Sigmoid colon (tissue), 4 donors: Measurements from ENCODE around the gene TMED7.
A peak's percentile ranks its signal among the peaks of the same experiment; 100 is the strongest.

Experiments
- POLR2A ChIP-seq, 2 donors: fragments of 450-650 bp; IDR thresholded peaks; one replicate each; pipeline ENCODE4 v1.6.1; 2016; ENCODE audit warnings: antibody characterized with exemption in 2 of 2, mild to moderate bottlenecking in 2 of 2, moderate library complexity in 2 of 2
- POLR2AphosphoS5 ChIP-seq, 4 donors: sonication (generic); formaldehyde crosslinking; IDR thresholded peaks; one replicate each; pipeline ENCODE4 v1.6.1; 2017; ENCODE audit warnings: antibody characterized with exemption in 4 of 4
- TF ChIP-seq, protein P1 (sequence below), 4 experiments: fragments of 450-650 bp in 3 of 4; fragments of 200-600 bp in 1 of 4; IDR thresholded peaks; one replicate each; pipeline ENCODE4 v1.5.1; 2016 to 2019; ENCODE audit warnings: antibody characterized with exemption in 4 of 4, mild to moderate bottlenecking in 3 of 4, moderate library complexity in 2 of 4

DNA sequence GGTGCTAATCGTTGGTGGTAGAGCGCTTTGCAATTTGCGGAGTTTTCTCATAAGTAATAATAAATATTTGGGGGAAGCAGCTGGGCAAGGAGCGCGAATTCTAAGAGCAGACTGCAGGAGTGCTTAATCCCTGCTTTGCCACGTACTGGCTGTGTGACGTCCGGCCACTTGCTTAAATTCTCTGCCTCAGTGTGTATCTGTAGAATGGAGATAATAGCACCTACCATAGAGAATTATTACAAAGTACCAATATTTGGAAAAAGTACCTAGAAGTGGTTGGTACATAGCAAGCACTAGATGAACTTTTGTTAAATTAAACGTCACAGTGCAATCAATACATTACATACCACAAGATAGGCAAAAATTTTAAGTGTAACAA is 598 bp upstream of the TMED7 start:
- TF ChIP-seq, protein P1, sequence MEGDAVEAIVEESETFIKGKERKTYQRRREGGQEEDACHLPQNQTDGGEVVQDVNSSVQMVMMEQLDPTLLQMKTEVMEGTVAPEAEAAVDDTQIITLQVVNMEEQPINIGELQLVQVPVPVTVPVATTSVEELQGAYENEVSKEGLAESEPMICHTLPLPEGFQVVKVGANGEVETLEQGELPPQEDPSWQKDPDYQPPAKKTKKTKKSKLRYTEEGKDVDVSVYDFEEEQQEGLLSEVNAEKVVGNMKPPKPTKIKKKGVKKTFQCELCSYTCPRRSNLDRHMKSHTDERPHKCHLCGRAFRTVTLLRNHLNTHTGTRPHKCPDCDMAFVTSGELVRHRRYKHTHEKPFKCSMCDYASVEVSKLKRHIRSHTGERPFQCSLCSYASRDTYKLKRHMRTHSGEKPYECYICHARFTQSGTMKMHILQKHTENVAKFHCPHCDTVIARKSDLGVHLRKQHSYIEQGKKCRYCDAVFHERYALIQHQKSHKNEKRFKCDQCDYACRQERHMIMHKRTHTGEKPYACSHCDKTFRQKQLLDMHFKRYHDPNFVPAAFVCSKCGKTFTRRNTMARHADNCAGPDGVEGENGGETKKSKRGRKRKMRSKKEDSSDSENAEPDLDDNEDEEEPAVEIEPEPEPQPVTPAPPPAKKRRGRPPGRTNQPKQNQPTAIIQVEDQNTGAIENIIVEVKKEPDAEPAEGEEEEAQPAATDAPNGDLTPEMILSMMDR (IDR thresholded peaks at IDR 0.05), result no peak
- TF ChIP-seq POLR2AphosphoS5 (IDR thresholded peaks at IDR 0.05) (no peak), POLR2A (IDR thresholded peaks at IDR 0.05) (peak in 1 of 2 donors; percentile 3)
